ENCODE measurements around the gene PARP12. TPM values are rescaled to one million over a fixed set of nuclear protein-coding genes. Genes with fewer than 3 reads are reported as not detected.

Gene PARP12
- total and polyA plus RNA-seq, 2 of the 8 experiments (the other 6 are each of a cell fraction or from before 2014, with no cell fraction given), result 9.0 to 21.5 TPM

- TF ChIP-seq CHD7 (IDR thresholded peaks at IDR 0.05; ENCODE audit: insufficient replicate concordance, low read length), result no peak
- no peak for TF ChIP-seq PHF8 (conservative IDR thresholded peaks at IDR 0.05; ENCODE audit: low read depth, low read length)
- TF ChIP-seq HDAC2 (IDR thresholded peaks at IDR 0.05; ENCODE audit: borderline replicate concordance in 1 of 2, low read depth in 2 of 2, low read length in 2 of 2), result no peak
- no peak for TF ChIP-seq SUZ12 (IDR thresholded peaks at IDR 0.05; ENCODE audit: low read length)
- TF ChIP-seq POLR2AphosphoS5 (IDR thresholded peaks at IDR 0.05; ENCODE audit: low read depth, low read length), result no peak
- TF ChIP-seq SIN3A (conservative IDR thresholded peaks at IDR 0.05 in 1 of 2, IDR thresholded peaks at IDR 0.05 in 1 of 2; ENCODE audit: low read depth in 1 of 2, low read length in 2 of 2), result no peak
- no peak for TF ChIP-seq BCL11A (IDR thresholded peaks at IDR 0.05; ENCODE audit: low read depth in 2 of 2, low read length in 2 of 2)
Observed at GRCh38 chr7:140017034-140017433, 45.7 kb downstream of the PARP12 start (continued).

All from H1 (cell line).